Measurements from ENCODE around the gene PSMD11. TPM values are rescaled to one million over a fixed set of nuclear protein-coding genes. Genes with fewer than 3 reads are reported as not detected.

Gene PSMD11
- total RNA-seq, 4 donors from 2014 or later: 10.8 to 89.3 (median 58.5) TPM

- Histone ChIP-seq H3K27me3 (no peaks in the 10 kb centered on the region), H3K4me1 (peaks cover 0 to 7% of the 10 kb centered on the region in 2 donors), H3K36me3 (no peaks in the 10 kb centered on the region), H3K4me3 (no peak overlapping the region), H3K9me3 (no peaks in the 10 kb centered on the region), H3K27ac (no peak overlapping the region)
- TF ChIP-seq CTCF (IDR thresholded peaks at IDR 0.05) (no peak), POLR2A (IDR thresholded peaks at IDR 0.05) (no peak)
- no peak for DNase-seq
- intact Hi-C loops (cut with DNase I; ENCODE audit: low total_unique reads): no loop called here
Measured at GRCh38 chr17:32498391-32498790, 54.1 kb downstream of the PSMD11 start.

- Histone ChIP-seq H3K4me3 (no peak overlapping the region), H3K27me3 (no peaks in the 10 kb centered on the region), H3K9me3 (no peaks in the 10 kb centered on the region), H3K36me3 (no peaks in the 10 kb centered on the region), H3K4me1 (no peaks in the 10 kb centered on the region), H3K27ac (no peak overlapping the region)
- intact Hi-C loops (cut with DNase I; ENCODE audit: low total_unique reads): no loop called here
- DNase-seq: no peak
- no peak for TF ChIP-seq CTCF (IDR thresholded peaks at IDR 0.05)
- no peak for TF ChIP-seq POLR2A (IDR thresholded peaks at IDR 0.05)
Measured at GRCh38 chr17:32502013-32502412, 57.7 kb downstream of the PSMD11 start.

GRCh38 chr17:32502710-32503109 is 58.4 kb downstream of the PSMD11 start:
- intact Hi-C loops (cut with DNase I; ENCODE audit: low total_unique reads): no loop called here
- no peaks in the 10 kb centered on the region for H3K36me3 ChIP-seq
- no peak overlapping the region for H3K27ac ChIP-seq
- no peak overlapping the region for H3K4me3 ChIP-seq
- no peaks in the 10 kb centered on the region for H3K27me3 ChIP-seq
- H3K9me3 ChIP-seq: no peaks in the 10 kb centered on the region
- no peak for DNase-seq
- TF ChIP-seq POLR2A (IDR thresholded peaks at IDR 0.05) (no peak), CTCF (IDR thresholded peaks at IDR 0.05) (no peak)
- no peaks in the 10 kb centered on the region for H3K4me1 ChIP-seq

GRCh38 chr17:32503251-32504165 is 59.2 kb downstream of the PSMD11 start:
- no peak for TF ChIP-seq CTCF (IDR thresholded peaks at IDR 0.05)
- no peak for TF ChIP-seq POLR2A (IDR thresholded peaks at IDR 0.05)
- Histone ChIP-seq H3K4me1 (no peaks in the 10 kb centered on the region), H3K27ac (no peak overlapping the region), H3K4me3 (no peak overlapping the region), H3K9me3 (no peaks in the 10 kb centered on the region), H3K36me3 (no peaks in the 10 kb centered on the region), H3K27me3 (no peaks in the 10 kb centered on the region)
- intact Hi-C loops (cut with DNase I; ENCODE audit: low total_unique reads): no loop called here
- no peak for DNase-seq

GRCh38 chr17:32504166-32504990 is 60.1 kb downstream of the PSMD11 start:
- no peaks in the 10 kb centered on the region for H3K36me3 ChIP-seq
- H3K27me3 ChIP-seq: no peaks in the 10 kb centered on the region
- no peak for DNase-seq
- no peaks in the 10 kb centered on the region for H3K9me3 ChIP-seq
- H3K27ac ChIP-seq: no peak overlapping the region
- H3K4me3 ChIP-seq: no peak overlapping the region
- intact Hi-C loops (cut with DNase I; ENCODE audit: low total_unique reads): no loop called here
- no peak for TF ChIP-seq CTCF (IDR thresholded peaks at IDR 0.05)
- no peak for TF ChIP-seq POLR2A (IDR thresholded peaks at IDR 0.05)
- H3K4me1 ChIP-seq: no peaks in the 10 kb centered on the region

All from uterus (tissue), 4 donors.